OCI-LY1 (cell line): Measurements from ENCODE around the gene FLAD1.

Experiments used
- H2AFZ ChIP-seq: fragments of 200-600 bp; sonication (generic), shearing (Covaris generic); 2 replicates; pipeline ENCODE4 v1.6.0; 2014; ENCODE audit warnings: antibody characterized with exemption, mild to moderate bottlenecking, low read length
- H3F3A ChIP-seq: fragments of 200-600 bp; sonication (generic), shearing (Covaris generic); 2 replicates; pipeline ENCODE4 v1.6.0; 2014; ENCODE audit warnings: mild to moderate bottlenecking, antibody characterized with exemption, low read length, moderate library complexity; ENCODE audit not compliant: insufficient read depth
- H3K27ac ChIP-seq: fragments of 200-600 bp; sonication (generic); 2 replicates; pipeline ENCODE4 v1.5.1; 2014; ENCODE audit warnings: low read length, mixed run types, mild to moderate bottlenecking, low read depth; ENCODE audit not compliant: poor library complexity, severe bottlenecking
- H3K27me3 ChIP-seq: fragments of 200-600 bp; sonication (generic); 2 replicates; pipeline ENCODE4 v1.6.0; 2014; ENCODE audit warnings: antibody characterized with exemption, mild to moderate bottlenecking, low read length, moderate library complexity; ENCODE audit not compliant: insufficient read depth
- H3K36me3 ChIP-seq: fragments of 200-600 bp; sonication (generic); 2 replicates; pipeline ENCODE4 v1.6.1; 2014; ENCODE audit warnings: mild to moderate bottlenecking, antibody characterized with exemption, low read length, moderate library complexity, mixed read lengths; ENCODE audit not compliant: insufficient read depth
- H3K4me1 ChIP-seq: fragments of 200-600 bp; sonication (generic); 2 replicates; pipeline ENCODE4 v1.5.1; 2014; ENCODE audit warnings: mild to moderate bottlenecking, low read length, moderate library complexity; ENCODE audit not compliant: insufficient read depth, severe bottlenecking
- H3K4me2 ChIP-seq: fragments of 200-600 bp; sonication (generic), shearing (Covaris generic); 2 replicates; pipeline ENCODE4 v1.6.1; 2014; ENCODE audit warnings: low read length
- H3K4me3 ChIP-seq: fragments of 200-600 bp; sonication (generic); 2 replicates; pipeline ENCODE4 v1.5.1; 2014; ENCODE audit warnings: low read length, low read depth, mild to moderate bottlenecking, mixed read lengths; ENCODE audit not compliant: poor library complexity, severe bottlenecking
- H3K79me2 ChIP-seq: fragments of 200-600 bp; shearing (Covaris generic); 2 replicates; pipeline ENCODE4 v1.6.1; 2016; ENCODE audit warnings: mixed run types, low read length, mixed read lengths; ENCODE audit not compliant: insufficient read depth
- H3K9ac ChIP-seq: fragments of 200-600 bp; sonication (generic), shearing (Covaris generic); 2 replicates; pipeline ENCODE4 v1.6.1; 2014; ENCODE audit warnings: mild to moderate bottlenecking, low read length, mixed read lengths
- H3K9me2 ChIP-seq: fragments of 200-600 bp; sonication (generic), shearing (Covaris generic); 2 replicates; pipeline ENCODE4 v1.6.1; 2014; ENCODE audit warnings: low read depth, mild to moderate bottlenecking, low read length, mixed read lengths
- H3K9me3 ChIP-seq: fragments of 200-600 bp; shearing (Covaris generic); 2 replicates; pipeline ENCODE4 v1.6.1; 2014; ENCODE audit warnings: low read length, mixed read lengths
- H4K20me1 ChIP-seq: fragments of 200-600 bp; sonication (generic), shearing (Covaris generic); 2 replicates; pipeline ENCODE4 v1.6.0; 2016; ENCODE audit warnings: mild to moderate bottlenecking, low read length; ENCODE audit not compliant: insufficient read depth
- EZH2 ChIP-seq: fragments of 200-600 bp; sonication (generic), shearing (Covaris generic); IDR thresholded peaks from 2 replicates; pipeline ENCODE4 v1.8.0; 2017; ENCODE audit warnings: borderline replicate concordance, mixed run types, mild to moderate bottlenecking, antibody characterized with exemption, low read length, moderate library complexity, mixed read lengths
- TF ChIP-seq, protein P1 (sequence below): fragments of 200-600 bp; sonication (generic), shearing (Covaris generic); IDR thresholded peaks from 2 replicates; pipeline ENCODE4 v1.5.1; 2017; ENCODE audit warnings: mild to moderate bottlenecking, antibody characterized with exemption, low read length, moderate library complexity, mixed read lengths

FLAD1 gene

DNA sequence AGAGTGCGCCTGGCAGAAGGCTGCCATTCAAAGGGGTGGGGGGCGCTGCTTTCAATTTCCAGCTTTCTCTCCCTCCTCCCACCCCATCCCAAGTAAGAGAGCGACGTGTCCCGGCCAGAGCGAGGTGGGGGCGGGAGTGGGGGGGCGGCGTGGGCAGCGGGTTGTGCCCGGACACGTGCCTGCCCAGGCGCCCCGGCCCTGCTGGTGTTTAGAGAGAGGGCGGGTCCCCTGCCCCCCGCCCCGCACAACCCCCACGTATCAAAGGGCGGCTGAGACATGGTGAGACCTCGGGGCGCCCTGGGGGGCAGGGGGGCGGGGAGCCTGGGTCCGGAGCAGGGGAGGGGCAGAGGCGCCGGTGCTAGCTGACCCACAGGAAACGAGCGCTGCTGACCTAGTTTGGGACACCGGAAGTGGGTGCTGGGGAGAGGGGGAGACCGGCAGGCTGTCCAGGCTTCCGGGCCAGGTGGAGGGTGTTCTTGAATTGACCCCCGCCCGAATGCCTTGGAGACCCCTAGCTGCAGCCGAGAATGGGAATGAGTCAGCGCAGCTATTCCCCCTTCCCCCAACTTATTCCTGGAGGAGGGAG, 20.7 kb downstream of the FLAD1 start:
- H3K27me3 ChIP-seq: no peaks in the 10 kb centered on the region
- H3K9me3 ChIP-seq: no peaks in the 10 kb centered on the region
- H2AFZ ChIP-seq: no peak overlapping the region
- H3K9ac ChIP-seq: peak overlapping the region; percentile 93
- H3K4me3 ChIP-seq: peak overlapping the region; percentile 90
- no peaks in the 10 kb centered on the region for H3K79me2 ChIP-seq
- H3K27ac ChIP-seq: peak overlapping the region; percentile 69
- peak overlapping the region; percentile 99 for H3K4me2 ChIP-seq
- H3K4me1 ChIP-seq: peaks cover 47% of the 10 kb centered on the region
- TF ChIP-seq, protein P1, sequence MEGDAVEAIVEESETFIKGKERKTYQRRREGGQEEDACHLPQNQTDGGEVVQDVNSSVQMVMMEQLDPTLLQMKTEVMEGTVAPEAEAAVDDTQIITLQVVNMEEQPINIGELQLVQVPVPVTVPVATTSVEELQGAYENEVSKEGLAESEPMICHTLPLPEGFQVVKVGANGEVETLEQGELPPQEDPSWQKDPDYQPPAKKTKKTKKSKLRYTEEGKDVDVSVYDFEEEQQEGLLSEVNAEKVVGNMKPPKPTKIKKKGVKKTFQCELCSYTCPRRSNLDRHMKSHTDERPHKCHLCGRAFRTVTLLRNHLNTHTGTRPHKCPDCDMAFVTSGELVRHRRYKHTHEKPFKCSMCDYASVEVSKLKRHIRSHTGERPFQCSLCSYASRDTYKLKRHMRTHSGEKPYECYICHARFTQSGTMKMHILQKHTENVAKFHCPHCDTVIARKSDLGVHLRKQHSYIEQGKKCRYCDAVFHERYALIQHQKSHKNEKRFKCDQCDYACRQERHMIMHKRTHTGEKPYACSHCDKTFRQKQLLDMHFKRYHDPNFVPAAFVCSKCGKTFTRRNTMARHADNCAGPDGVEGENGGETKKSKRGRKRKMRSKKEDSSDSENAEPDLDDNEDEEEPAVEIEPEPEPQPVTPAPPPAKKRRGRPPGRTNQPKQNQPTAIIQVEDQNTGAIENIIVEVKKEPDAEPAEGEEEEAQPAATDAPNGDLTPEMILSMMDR: no peak
- TF ChIP-seq EZH2: no peak
- peaks cover 4% of the 10 kb centered on the region; the same call in 1 of the 2 replicates for H3F3A ChIP-seq
- no peaks in the 10 kb centered on the region for H3K36me3 ChIP-seq
- no peaks in the 10 kb centered on the region for H3K9me2 ChIP-seq
- H4K20me1 ChIP-seq: no peaks in the 10 kb centered on the region

DNA sequence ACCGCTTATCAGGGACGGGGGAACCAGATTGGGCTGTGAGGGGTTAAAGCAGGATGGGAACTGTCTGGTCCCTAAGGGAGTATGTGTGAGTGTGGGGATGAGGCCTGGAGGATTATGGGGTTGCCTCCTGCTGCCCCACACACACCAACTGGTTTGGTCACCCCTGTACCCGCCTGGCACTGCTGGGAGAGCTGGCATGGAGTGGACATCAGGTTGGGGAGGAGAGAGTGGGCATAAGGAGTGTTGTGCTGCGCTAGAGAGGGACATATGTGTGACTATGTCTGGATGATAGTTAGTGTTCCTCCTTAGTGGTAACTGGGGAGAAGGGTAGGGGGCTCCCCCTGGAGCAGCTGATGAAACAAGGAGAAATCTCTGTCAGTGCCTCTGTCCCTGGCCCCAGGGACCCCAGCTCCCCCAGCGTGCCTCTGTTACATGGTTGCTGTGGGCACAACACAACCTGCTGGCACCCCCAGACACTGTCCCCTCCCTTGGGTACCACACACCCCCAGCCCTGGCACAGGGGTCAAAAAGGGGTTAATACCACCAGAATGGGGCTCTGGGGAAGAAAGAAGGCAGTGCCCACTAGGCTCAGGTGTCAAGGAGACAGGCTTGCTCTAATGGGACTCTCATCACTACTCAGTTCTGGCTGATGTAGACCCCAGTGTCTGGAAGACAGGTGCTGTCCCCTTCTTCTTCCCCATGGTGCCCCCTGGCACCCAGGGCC, 21.4 kb downstream of the FLAD1 start:
- Histone ChIP-seq H3K4me1 (peaks cover 40% of the 10 kb centered on the region), H3K9ac (peak overlapping the region; percentile 93; the same call in 1 of the 2 replicates), H3K27me3 (no peaks in the 10 kb centered on the region), H3K27ac (peak overlapping the region; percentile 69), H3K4me3 (peak overlapping the region; percentile 90), H4K20me1 (no peaks in the 10 kb centered on the region), H3K9me2 (no peaks in the 10 kb centered on the region), H3K4me2 (peak overlapping the region; percentile 99), H3K36me3 (no peaks in the 10 kb centered on the region), H3F3A (peaks cover 4% of the 10 kb centered on the region; the same call in 1 of the 2 replicates), H3K79me2 (no peaks in the 10 kb centered on the region), H2AFZ (no peak overlapping the region), H3K9me3 (no peaks in the 10 kb centered on the region)
- TF ChIP-seq, protein P1: no peak

DNA sequence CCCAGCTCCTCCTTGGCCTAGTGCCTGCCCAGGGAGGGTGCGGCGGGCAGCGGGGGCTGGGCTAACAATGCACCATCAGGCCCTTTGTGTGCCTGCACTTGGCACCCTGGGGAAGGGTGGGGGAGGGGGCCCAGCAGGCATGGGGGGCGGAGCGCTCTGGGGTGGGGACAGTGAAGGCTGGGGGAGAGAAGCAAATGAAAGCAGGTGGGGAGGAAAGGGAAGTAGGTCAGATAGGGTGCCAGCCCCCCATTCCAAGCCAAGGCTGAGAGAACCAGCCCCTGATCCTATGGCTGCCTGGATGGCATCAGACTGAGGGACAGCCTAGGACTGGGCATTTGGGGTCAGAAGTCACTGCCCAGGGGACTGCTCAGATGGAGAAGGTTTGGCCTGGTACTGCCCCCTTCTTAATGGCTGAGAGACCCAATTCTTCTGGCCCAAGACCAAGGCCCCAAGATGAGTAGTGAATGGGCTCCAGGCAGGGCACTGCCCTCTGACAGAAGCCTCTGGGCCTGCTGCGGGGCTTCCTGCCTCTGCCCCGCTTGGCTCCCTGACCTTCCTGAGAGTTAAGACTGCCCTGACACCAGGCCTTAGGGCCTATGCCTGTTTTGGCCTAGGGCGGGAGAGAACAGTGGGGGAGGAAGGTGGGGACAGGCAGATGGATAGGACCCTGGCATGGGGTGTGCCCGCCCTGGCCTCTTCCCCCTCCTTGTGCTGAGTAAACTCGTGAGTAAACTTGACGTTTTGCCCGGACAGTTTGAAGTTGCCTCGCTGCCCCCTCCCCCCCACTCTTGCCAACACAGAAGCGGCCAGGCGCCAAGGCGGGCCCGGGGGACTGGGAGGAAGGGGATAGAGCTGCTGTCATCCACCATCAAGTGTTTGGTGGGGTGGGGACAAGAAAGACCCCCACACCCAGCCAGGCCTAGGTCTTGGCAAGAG, 22.2 kb downstream of the FLAD1 start:
- Histone ChIP-seq H3K9me3 (no peaks in the 10 kb centered on the region), H3K79me2 (no peaks in the 10 kb centered on the region)

More for the DNA sequence above, 22.2 kb downstream of the FLAD1 start:
- no peaks in the 10 kb centered on the region for H3K27me3 ChIP-seq
- H3K36me3 ChIP-seq: no peaks in the 10 kb centered on the region
- peaks cover 4% of the 10 kb centered on the region; the same call in 1 of the 2 replicates for H3F3A ChIP-seq
- peak overlapping the region; percentile 69 for H3K27ac ChIP-seq
- H3K9me2 ChIP-seq: no peaks in the 10 kb centered on the region
- TF ChIP-seq, protein P1: no peak
- no peak for TF ChIP-seq EZH2
- H4K20me1 ChIP-seq: no peaks in the 10 kb centered on the region
- no peak overlapping the region for H3K4me3 ChIP-seq
- H3K4me2 ChIP-seq: peak overlapping the region; percentile 99; the same call in 1 of the 2 replicates
- H3K4me1 ChIP-seq: peaks cover 32% of the 10 kb centered on the region
- H2AFZ ChIP-seq: no peak overlapping the region
- no peak overlapping the region for H3K9ac ChIP-seq
